Measurements from ENCODE around the gene MYLK3.

MYLK3 gene

GRCh38 chr16:46774743-46775177, 26.6 kb upstream of the MYLK3 start:
- TF ChIP-seq GATA2 (IDR thresholded peaks at IDR 0.05; ENCODE audit: low read depth, low read length): no peak

GRCh38 chr16:46772463-46772862, 24.3 kb upstream of the MYLK3 start:
- no peak for TF ChIP-seq GATA3 (IDR thresholded peaks at IDR 0.05; ENCODE audit: low read depth, low read length)
- no peak for TF ChIP-seq GATA2 (IDR thresholded peaks at IDR 0.05; ENCODE audit: low read depth, low read length)

GRCh38 chr16:46768809-46769208, 20.7 kb upstream of the MYLK3 start:
- TF ChIP-seq GATA3 (IDR thresholded peaks at IDR 0.05; ENCODE audit: low read depth, low read length) (no peak), GATA2 (IDR thresholded peaks at IDR 0.05; ENCODE audit: low read depth, low read length) (no peak)

- no peak for TF ChIP-seq GATA2 (IDR thresholded peaks at IDR 0.05; ENCODE audit: low read depth, low read length)
- TF ChIP-seq GATA3 (IDR thresholded peaks at IDR 0.05; ENCODE audit: low read depth, low read length): no peak
Measured at GRCh38 chr16:46765050-46765449, 16.9 kb upstream of the MYLK3 start.

GRCh38 chr16:46763147-46763546, 15.0 kb upstream of the MYLK3 start:
- TF ChIP-seq GATA3 (IDR thresholded peaks at IDR 0.05; ENCODE audit: low read depth, low read length): no peak
- no peak for TF ChIP-seq GATA2 (IDR thresholded peaks at IDR 0.05; ENCODE audit: low read depth, low read length)

DNA sequence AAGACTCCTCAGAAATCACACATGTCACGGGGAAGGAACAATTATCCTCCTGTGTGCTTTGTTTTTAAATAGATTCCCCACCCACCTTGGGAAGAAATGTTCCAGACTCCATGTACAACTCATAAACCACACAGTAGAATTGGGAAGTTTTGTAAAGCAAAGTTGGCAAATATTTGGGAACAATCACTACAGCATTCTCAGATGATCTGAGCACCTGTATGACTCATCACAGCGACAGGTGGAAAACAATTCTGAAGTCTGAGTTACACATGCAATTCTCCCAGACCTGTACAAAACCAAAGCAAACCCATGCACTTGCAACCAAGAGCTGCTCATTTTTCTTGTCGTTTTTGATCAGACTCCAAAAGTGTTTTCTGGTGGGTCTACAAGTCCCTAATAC, 14.4 kb upstream of the MYLK3 start:
- TF ChIP-seq GATA3 (IDR thresholded peaks at IDR 0.05; ENCODE audit: low read depth, low read length) (no peak), GATA2 (IDR thresholded peaks at IDR 0.05; ENCODE audit: low read depth, low read length) (no peak)

- no peak for TF ChIP-seq GATA2 (IDR thresholded peaks at IDR 0.05; ENCODE audit: low read depth, low read length)
- TF ChIP-seq GATA3 (IDR thresholded peaks at IDR 0.05; ENCODE audit: low read depth, low read length): no peak
Measured at GRCh38 chr16:46759309-46759708, 11.2 kb upstream of the MYLK3 start.

DNA sequence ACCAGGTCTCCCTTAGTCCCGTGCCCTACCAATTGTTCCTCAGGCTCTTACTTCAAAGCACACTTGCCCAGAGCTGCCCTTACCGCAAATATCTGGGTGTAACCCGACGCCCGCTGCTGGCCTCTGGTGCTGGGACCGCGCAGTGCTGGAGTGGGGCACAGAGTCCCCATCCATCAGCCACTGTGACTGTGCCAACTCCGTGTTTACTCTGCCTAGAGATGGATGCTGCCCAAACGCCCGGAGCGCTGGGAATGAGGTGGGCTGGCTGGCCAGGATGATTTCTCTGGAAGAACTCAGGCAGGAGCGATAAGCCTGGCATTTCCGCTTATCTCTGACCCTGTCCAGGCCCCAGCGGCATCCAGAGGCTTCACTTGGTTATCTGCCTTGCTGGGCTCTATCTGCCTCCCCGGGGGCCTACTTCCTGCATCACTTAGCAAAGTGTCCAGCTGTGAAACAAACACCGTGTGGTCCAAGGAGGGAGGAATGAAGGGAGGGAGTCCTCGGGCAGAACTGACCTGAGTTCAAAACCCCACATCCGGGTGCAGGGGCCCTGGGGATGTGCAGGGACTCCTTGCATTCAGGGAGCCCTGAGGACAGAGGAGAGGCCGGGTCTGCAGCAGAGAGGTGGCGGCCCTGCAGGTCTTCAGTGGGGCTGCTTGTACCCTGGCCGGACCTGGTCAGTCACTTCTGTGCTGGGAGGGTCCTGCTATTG, 9.4 kb upstream of the MYLK3 start:
- peak; percentile 100 for TF ChIP-seq GATA2 (IDR thresholded peaks at IDR 0.05; ENCODE audit: low read depth, low read length)
- peak; percentile 97 for TF ChIP-seq GATA3 (IDR thresholded peaks at IDR 0.05; ENCODE audit: low read depth, low read length)

- no peak for TF ChIP-seq GATA3 (IDR thresholded peaks at IDR 0.05; ENCODE audit: low read depth, low read length)
- TF ChIP-seq GATA2 (IDR thresholded peaks at IDR 0.05; ENCODE audit: low read depth, low read length): no peak
Measured at GRCh38 chr16:46756772-46757171, 8.6 kb upstream of the MYLK3 start.

- no peak for TF ChIP-seq GATA2 (IDR thresholded peaks at IDR 0.05; ENCODE audit: low read depth, low read length)
- no peak for TF ChIP-seq GATA3 (IDR thresholded peaks at IDR 0.05; ENCODE audit: low read depth, low read length)
Measured at GRCh38 chr16:46753015-46753414, 4.9 kb upstream of the MYLK3 start.

- TF ChIP-seq GATA2 (IDR thresholded peaks at IDR 0.05; ENCODE audit: low read depth, low read length) (no peak), GATA3 (IDR thresholded peaks at IDR 0.05; ENCODE audit: low read depth, low read length) (no peak)
Measured at GRCh38 chr16:46751381-46751780, 3.2 kb upstream of the MYLK3 start.

GRCh38 chr16:46748775-46749705, 896 bp upstream of the MYLK3 start:
- TF ChIP-seq GATA3 (IDR thresholded peaks at IDR 0.05; ENCODE audit: low read depth, low read length): no peak
- no peak for TF ChIP-seq GATA2 (IDR thresholded peaks at IDR 0.05; ENCODE audit: low read depth, low read length)

DNA sequence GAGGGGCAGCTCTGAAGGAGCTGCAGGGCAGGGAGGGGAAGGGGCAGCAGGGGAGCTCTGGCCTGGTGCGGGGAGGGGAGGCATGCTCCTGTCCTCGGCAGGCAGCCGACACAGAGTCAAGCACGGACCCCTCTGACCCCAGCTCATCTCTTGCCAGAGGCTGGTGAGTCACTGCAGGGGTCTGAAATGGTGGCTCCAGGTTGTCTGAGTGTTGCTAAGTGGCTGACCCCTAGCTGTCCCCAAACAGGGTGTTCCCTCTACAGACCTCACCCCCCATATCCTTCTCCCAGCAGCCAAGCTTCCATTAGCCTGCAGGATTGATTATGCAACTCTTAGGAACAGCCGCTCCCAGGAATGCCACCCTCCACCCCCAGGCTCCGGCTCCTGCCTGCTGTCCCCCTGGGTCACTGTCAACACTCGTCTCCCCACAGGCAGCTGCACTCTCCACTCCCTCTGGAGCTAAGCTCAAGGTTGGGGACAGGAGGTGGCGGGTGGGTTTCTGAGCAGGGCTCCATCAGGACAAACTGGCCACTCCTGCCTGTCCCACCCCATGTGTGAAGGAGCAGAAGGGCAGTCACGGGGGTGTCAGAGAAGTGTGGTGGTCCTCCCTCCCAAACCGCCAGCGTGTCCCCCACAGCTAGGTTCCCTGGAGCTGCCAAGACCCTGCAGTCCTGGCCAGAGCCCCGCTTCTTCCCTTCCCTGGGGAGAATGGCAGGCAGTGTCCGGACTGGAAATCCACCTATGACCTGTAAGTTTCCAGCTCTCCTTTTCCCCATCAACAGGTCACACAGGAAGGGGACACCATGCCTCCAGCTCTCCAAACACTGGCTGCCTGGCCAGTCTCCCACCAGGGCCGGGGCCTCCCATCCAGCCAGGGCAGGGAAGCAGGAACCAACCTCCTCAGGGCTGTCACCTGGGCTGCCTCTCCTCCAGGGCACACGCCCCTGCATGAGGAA, 1.0 kb downstream of the MYLK3 start:
- no peak for TF ChIP-seq GATA2 (IDR thresholded peaks at IDR 0.05; ENCODE audit: low read depth, low read length)
- TF ChIP-seq GATA3 (IDR thresholded peaks at IDR 0.05; ENCODE audit: low read depth, low read length): no peak

DNA sequence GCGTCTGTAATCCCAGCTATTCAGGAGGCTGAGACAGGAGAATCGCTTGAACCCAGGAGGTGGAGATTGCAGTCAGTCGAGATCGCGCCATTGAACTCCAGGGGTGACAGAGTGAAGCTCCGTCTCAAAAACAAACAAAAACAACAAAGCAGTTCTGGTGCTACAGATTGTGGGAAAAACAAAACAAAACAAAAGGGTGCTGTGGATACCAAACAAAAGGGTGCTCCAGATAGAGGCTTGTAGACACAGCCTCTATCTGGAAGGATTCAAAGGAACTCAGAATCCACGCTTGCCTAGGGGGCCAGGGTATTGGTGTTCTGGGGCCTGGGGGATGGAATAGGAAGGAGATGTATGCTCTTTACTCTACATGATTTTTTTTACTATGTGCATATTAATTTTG, 2.5 kb downstream of the MYLK3 start:
- TF ChIP-seq GATA3 (IDR thresholded peaks at IDR 0.05; ENCODE audit: low read depth, low read length): no peak
- TF ChIP-seq GATA2 (IDR thresholded peaks at IDR 0.05; ENCODE audit: low read depth, low read length): no peak
